B cell (primary cell): ENCODE measurements around the gene DROSHA.

Experiments
- CTCF ChIP-seq: fragments of 200-600 bp; IDR thresholded peaks from one replicate; pipeline ENCODE4 v1.8.0; 2022; ENCODE audit warnings: antibody characterized with exemption, mild to moderate bottlenecking
- EZH2 ChIP-seq: IDR thresholded peaks from 2 replicates; pipeline ENCODE4 v1.6.1; 2012; ENCODE audit warnings: borderline replicate concordance, low read depth, mild to moderate bottlenecking, moderate library complexity, low read length; ENCODE audit not compliant: insufficient read depth, poor library complexity, severe bottlenecking

DNA sequence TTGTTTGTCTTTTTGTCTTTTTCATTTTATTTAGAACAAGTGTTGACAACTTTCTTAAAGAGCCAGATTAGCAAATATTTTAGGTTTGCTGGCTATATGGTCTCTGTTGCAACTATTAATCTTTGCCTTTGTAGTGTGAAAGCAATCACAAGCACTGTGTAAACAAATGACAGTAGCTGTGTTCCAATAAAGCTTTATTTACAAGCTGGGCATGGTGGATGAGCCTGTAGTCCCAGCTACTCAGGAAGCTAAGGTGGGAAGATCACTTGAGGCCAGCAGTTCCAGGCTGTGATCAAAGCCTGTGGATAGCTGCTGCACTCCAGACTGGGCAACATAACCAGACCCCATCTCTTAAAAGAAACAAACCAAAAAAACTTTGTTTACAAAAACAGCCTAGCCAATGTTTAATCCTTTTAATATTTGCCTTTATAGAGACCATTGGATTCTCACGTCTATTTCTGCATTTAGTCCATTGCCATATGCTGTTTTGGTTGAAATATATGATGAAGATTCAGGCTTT lies 2.7 kb upstream of the DROSHA start:
- TF ChIP-seq CTCF (no peak), EZH2 (no peak)
